ENCODE results near the gene LIMCH1. TPM values are rescaled to one million over a fixed set of nuclear protein-coding genes. Genes with fewer than 3 reads are reported as not detected.
"Not testable (repeated sequence)": the region's sequence is repeated elsewhere in the genome, so short reads cannot be mapped to it uniquely, and the experiment has no call there.

Gene LIMCH1
- total RNA-seq, 1 donor from 2014 or later: 65.0 TPM

DNA sequence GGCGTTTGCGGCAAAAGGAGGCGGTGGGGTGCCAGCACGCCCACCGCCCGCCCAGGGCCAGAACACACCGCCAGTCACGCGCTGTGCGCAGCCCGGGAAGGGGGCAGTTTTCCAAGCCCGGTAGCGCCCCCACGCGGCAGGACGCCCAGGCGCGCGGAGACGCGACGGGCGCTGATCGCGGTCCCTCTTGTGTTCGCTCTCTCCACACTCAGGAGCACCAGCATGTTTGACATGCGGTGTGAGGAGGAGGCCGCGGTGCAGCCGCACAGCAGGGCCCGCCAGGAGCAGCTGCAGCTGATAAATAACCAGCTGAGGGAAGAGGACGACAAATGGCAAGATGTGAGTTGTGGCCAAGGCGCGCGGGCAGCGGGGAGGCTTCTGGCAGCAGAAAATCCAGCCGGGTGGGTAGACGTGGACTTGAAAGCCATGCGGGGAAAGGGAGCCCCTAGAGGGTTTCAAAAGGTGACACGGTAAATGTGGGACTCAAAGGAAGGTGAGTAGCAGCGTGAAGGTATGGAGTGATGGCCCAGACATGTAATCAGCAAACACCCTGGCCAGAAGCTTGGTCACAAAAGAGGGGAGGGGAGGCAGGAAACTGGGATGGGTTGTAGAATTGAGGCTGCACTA lies 106.4 kb downstream of the LIMCH1 start:
- no peak for DNase-seq (ENCODE audit: low read depth)

DNA sequence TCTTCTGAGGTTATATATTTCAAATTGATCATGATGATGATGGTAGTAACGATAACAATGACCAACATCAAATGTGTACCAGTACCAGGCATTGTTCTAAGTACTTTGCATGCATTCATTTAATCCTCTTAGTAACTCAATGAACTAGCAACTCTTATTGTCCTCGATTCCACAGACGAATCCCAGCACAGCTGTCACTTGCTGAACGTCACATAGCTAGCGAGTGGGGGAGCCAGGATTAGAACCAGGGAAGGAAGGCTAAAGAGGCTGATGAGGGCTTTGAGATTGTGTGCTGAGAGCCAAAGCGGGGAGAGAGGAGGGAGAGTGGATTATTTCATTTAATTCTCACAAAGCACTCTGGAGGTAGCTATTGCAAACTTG lies 106.9 kb downstream of the LIMCH1 start:
- no peak for DNase-seq (ENCODE audit: low read depth)

DNA sequence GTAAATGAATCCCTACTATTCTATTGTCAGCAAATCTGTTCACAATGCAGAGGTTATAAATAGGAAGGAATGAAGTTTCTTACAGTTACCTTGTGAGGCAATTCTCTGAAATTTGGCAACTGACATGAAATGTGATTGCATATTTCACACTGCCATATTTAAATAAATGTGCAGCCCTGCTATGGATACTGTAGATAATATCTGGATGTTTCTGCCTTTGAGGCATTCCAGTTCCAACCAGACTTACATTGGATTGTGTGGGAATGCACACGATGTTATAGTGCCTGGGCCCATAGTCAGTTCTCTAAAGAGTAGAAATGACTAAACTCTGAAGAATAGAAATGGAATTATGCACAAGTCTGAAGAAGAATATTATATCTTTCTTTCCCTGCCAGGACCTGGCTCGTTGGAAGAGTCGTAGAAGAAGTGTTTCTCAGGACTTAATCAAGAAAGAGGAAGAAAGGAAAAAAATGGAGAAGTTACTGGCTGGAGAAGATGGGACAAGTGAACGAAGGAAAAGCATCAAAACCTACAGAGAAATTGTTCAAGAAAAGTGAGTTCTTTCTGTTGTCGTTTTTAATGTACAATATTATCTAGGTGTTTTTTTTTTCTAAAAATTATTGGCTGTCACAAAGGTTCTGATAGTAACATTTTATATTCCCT lies 107.9 kb downstream of the LIMCH1 start:
- DNase-seq (ENCODE audit: low read depth): no peak

- no peak for DNase-seq (ENCODE audit: low read depth)
Observed at GRCh38 chr4:41646862-41647261, 108.9 kb downstream of the LIMCH1 start.

GRCh38 chr4:41647383-41647782 lies 109.4 kb downstream of the LIMCH1 start:
- no peak for DNase-seq (ENCODE audit: low read depth)

DNA sequence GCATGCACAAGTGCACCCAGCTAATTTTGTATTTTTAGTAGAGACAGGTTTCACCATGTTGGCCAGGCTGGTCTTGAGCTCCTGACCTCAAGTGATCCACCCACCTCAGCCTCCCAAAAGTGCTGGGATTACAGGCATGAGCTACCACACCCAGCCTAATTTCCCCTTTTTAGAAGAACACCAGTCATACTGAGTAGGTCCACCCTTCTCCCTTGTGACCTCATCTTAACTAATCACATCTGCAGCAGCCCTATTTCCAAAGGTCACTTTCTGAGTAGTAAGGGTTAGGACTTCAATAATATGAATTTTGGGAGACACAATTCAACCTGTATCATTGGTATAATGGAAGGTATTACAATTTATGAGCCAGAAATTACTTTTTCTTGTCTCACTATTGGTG lies 113.2 kb downstream of the LIMCH1 start:
- DNase-seq (ENCODE audit: low read depth): not testable (repeated sequence)

- no peak for DNase-seq (ENCODE audit: low read depth)
Observed at GRCh38 chr4:41652971-41653370, 115.0 kb downstream of the LIMCH1 start.

- DNase-seq (ENCODE audit: low read depth): no peak
Observed at GRCh38 chr4:41653523-41653922, 115.6 kb downstream of the LIMCH1 start.

- DNase-seq (ENCODE audit: low read depth): no peak
Observed at GRCh38 chr4:41655177-41655576, 117.2 kb downstream of the LIMCH1 start.

DNA sequence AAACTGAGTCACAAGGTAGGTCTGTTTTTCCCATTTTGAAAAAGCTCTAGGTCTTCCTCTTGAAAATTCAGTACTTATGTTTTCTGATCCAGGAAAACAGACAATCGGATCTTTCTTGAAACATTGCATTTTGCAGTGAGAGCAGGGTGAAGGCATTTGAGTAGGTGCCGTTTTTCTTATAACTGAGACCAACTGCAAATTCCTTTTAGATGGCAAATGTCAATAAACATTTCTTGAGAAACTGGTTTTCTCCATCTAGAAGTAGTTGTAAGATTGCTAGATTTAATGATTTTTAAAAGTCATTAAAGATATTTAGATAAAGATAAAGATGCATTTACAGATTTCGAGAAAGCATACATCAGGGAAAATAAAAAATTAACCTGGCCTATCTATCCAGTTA lies 118.1 kb downstream of the LIMCH1 start:
- DNase-seq (ENCODE audit: low read depth): no peak

- no peak for DNase-seq (ENCODE audit: low read depth)
Observed at GRCh38 chr4:41656572-41657520, 118.9 kb downstream of the LIMCH1 start.

GRCh38 chr4:41657561-41657960 lies 119.6 kb downstream of the LIMCH1 start:
- DNase-seq (ENCODE audit: low read depth): no peak

DNA sequence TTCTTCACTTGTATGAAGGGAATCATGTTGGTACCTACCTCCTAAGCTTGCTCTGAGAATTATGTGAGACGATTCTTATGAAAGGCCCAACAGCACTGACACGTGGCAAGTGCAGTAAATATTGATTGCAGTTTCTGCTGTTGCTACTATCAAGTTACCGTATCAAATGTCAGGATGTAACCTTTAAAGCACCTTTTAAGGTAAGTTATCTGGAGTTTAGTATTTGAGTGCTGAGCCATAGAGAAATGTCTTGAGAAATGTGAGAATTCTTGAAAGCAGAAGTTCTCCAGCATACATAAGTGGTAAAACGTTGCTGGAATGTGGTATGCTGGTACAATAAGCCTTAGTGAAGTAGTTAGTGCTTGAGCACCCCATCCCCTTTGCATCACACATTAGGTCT lies 120.2 kb downstream of the LIMCH1 start:
- no peak for DNase-seq (ENCODE audit: low read depth)

GRCh38 chr4:41660352-41660751 lies 122.4 kb downstream of the LIMCH1 start:
- DNase-seq (ENCODE audit: low read depth): peak; percentile 63

- DNase-seq (ENCODE audit: low read depth): peak; percentile 44
Observed at GRCh38 chr4:41661442-41662076, 123.6 kb downstream of the LIMCH1 start.

DNA sequence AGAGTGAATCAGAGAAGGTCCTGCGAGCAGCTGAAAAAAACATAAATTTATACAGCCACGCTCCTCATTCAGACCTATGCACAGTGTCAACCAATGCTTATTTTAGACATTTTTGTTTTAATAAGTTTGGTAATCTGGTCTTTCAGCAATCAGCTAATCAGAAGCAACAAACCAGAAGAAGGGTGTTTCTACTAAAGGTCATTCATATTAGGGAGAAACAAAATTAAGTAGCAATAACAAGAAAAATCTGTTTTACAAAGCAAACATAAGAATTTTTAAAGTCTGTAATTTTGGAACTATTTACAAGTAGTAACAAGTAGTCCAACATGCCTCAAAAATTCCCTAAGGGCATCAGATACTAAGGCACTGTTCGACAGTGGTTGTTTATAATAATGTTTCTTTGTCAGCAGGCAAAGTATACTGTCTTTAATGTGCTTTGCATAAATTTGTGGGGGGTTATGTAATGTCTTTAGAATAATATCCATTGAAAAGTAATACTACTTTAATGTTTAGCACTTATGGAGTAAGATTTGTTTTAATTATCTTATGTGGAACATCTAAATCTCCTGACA lies 127.8 kb downstream of the LIMCH1 start:
- DNase-seq (ENCODE audit: low read depth): no peak

GRCh38 chr4:41668024-41668423 lies 130.1 kb downstream of the LIMCH1 start:
- DNase-seq (ENCODE audit: low read depth): no peak

DNA sequence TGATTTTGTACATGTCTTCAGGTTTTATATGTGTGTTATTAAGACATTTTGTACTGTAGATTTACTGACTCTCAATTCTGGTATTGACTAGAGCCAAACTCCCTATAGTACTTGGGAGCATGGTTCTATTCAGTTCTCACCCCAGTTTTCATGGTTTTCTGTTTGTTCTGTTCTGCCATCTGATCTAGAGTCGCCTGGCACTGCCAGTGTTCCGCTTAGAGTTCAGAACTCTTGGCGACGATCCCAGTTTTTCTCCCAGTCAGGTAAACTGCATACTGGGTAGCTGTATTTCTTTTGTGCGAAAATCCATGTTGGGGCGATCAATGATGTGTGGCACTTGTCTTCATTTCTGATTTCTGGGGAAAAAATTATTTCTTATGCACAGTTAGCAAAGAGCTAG lies 132.6 kb downstream of the LIMCH1 start:
- no peak for DNase-seq (ENCODE audit: low read depth)

GRCh38 chr4:41670982-41671381 lies 133.0 kb downstream of the LIMCH1 start:
- no peak for DNase-seq (ENCODE audit: low read depth)

- DNase-seq (ENCODE audit: low read depth): no peak
Observed at GRCh38 chr4:41678086-41678816, 140.3 kb downstream of the LIMCH1 start.

- DNase-seq (ENCODE audit: low read depth): no peak
Observed at GRCh38 chr4:41678951-41679350, 141.0 kb downstream of the LIMCH1 start.
